GM21619 (cell line): Measurements from ENCODE around the gene UTS2B.
"Not testable (repeated sequence)": the region's sequence is repeated elsewhere in the genome, so short reads cannot be mapped to it uniquely, and the experiment has no call there.

Experiments
- ATAC-seq: cut with Tn5 transposase; IDR thresholded peaks from one replicate; pipeline ENCODE4 v1.9.1; 2021; ENCODE audit not compliant: unreplicated experiment

Gene UTS2B

DNA sequence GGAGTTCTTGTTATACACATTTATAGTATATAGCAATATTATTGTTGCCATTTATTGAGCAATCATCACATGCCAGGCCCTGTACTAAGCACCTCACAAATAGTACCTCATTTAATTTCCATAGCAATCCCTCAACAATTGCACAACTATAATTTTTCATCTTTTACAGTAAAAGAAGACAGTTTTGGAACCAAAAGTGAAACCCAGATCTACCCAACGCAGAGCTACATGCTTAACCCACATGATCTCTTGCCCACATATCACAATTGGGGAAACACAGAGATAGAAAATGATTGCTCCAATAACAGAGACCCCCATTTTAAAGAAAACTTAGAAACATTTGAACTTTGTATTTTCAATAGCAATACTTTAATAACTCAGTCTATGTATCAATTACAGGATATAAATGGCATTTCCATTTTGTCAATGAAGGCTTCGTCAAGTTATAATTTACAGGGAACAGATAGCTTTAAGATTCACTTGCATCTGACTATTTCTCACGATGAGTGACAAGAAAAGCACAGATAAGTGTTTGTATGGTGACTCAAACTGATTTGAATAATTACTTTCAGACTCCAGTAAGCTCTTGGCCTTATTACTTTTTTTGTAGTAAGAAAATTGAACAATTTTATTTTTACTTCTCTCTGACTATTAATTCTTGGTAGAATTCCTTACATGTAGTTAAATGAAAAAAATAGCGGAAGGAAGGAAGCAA is 39.9 kb downstream of the UTS2B start:
- peak; percentile 86 for ATAC-seq

DNA sequence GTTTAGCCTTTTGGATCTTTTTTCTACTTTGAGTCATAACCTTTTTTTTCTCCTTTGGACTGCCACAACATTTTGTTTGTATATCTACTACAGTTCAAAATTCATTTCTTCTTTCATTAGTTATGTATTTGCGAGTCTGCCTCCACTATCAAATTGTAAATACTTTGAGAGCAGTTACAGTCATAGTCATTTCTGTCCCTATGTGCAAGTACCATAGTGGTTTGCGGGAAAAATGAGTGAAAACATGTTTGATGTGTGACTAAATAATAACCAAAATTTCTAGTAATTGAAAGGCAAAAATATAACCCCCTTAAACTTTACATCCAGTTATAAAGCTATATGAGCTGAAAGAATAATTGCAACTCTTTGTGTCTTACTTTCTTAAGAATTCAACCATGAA is 46.9 kb downstream of the UTS2B start:
- no peak for ATAC-seq

DNA sequence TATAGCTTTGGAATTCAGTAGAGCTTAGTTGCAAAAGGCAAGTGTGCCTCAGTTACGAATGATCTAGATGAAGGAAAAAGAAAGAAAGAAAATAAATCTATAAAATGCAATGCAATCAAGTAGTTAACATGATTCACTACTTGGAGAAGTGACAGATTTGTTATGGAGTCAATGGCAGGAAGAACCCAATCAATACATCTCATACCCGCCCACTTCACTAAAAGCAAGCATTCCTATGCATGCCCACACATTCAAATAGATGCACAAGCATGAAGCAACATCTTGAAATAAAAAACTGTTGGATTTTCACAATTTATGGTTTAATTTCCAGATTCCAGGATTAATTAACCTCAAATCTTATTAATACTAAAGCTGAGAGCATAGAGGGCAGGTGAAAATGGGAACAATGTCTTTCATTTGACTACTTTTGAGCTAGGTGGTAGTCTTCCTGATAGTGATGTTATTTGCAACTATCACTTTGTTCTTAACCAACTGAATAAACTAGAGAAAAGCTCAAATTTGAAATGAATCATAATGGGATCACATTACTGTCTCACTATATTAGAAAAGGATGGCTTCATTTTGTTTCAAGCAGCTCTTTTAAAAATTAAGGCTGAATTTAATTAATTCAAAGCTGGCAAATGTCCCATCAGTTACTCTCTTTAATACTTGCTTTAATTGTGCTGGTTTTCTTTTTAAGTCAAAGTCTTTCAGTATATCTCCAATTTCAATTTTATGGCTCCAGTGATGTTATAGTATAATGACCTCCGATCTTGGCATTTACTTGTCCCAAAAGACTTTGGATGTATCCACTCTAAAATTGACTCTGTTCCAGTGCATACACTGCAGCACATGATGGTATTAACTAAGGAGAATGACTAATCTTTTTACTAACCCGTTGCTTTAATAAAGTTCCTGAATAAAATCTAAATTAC is 47.8 kb downstream of the UTS2B start:
- no peak for ATAC-seq

DNA sequence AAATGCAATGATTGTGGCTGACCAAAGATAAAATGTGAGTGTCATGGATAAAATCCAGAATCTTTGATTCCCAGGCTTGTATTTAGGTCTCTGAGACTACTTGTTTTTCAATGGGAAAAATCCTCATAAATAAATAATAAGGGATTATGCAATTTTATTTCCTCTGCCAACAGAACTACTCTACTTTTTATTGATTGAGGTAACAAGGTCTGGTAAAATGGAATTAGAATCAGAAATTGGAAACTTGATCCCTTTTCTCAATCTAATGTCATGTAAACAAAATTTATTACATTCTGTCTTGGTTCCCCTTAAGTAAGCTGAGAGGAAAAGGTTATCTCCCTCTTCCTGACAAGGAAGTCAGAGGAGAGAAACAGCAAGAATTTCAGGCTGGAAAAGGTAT is 49.4 kb downstream of the UTS2B start:
- ATAC-seq, result no peak

DNA sequence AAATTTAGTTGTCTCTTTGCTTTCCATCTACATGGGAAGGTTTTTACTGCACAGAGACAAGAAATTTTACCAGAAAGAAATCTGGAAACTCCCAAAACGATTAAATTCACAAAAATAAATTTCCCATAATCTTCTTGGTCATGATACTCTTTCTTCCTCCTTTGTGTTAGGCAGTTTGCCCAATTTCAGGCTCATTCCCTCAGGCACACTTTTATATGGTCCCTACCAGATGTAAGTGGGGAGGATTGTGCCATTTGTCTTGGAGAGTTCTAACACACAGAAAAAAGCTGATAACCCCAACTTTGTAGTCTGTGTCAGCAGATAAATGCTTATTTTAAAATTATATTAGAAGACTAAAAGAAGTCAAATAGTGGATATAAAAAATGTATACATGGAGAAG is 50.2 kb downstream of the UTS2B start:
- ATAC-seq, result no peak

DNA sequence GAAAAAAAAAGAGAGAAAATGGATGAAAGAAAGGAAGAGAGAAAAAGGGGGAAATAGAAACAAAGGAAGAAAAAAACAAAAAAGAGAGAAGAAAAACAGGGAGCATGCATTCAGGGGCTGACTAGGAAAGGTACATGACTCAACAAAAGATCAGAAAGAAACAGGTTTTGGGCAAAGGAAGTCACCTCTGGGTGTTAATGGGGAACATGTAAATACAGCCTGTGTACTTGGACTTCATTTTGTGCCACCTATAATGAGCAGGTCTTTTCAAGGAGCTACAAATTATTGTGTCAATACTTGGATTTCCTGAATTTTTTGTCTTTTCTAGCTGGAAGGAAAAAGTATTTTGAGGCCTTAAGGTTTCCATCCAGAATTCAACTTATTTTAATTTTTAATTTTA is 54.6 kb downstream of the UTS2B start:
- ATAC-seq, result no peak

DNA sequence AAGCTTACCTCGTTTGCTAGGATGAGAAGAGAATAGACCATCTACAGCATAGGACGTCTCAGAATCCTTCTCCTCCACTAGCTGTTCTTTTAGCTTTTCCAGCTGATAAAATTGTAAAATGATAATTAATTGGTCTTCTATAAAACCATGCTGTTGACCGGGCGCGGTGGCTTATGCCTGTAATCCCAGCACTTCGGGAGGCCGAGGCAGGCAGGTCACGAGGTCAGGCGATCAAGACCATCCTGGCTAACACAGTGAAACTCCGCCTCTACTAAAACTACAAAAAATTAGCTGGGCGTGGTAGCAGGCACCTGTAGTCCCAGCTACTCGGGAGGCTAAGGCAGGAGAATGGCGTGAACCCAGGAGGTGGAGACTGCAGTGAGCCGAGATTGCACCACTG is 55.1 kb downstream of the UTS2B start:
- ATAC-seq, result not testable (repeated sequence)

DNA sequence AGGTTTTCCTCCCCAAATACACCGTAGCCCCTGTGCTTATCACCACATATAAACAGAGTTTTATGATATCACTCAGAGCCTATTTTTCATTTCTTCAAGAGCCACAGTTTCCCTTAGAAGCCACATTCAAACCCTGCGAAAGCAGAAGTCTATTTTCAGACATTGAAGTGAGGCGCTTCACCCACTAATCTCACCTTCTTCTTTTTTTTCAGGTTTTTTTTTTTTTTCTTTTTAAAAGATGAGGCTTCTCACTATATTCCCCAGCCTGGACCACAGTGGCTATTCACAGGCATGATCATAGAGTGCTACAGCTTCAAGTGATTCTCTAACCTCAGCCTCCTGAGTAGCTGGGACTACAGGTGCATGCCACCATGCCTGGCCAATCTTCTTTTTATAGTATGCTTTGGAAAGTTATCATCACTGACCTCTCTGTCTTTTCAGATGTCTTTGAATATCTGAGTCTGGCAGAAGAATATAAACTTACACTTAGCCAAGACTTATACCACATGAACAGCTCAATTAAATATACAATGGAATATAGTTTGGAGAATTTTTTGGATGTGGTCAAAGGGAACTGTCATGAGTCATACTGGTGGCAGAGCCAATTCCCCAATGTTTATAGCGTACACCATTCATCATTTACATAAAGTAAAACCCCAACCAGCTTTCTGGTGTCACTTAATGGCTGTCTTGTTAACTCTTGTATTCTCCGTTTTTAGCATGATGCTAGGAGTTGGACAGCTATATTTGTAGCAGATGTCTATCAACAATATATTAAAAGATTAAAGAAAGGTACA is 60.8 kb downstream of the UTS2B start:
- ATAC-seq, result peak; percentile 68

DNA sequence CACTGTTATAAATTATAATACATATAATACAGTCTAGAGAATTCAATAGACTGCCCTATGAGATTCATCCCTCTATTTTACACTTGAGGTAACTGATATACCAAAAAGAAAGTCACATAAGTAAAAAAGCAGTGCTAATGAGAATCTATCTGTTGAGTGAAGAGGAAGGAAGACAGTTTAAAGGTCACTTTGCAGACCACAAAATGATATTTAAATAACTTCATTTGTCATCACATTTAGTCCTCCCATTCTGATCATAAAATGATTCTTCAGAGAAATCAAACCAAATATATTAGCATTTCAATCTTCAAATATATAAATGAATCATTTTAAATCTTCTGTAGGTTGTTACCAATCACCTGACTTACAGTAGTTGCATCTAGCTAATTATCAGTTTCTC is 61.6 kb downstream of the UTS2B start:
- no peak for ATAC-seq

DNA sequence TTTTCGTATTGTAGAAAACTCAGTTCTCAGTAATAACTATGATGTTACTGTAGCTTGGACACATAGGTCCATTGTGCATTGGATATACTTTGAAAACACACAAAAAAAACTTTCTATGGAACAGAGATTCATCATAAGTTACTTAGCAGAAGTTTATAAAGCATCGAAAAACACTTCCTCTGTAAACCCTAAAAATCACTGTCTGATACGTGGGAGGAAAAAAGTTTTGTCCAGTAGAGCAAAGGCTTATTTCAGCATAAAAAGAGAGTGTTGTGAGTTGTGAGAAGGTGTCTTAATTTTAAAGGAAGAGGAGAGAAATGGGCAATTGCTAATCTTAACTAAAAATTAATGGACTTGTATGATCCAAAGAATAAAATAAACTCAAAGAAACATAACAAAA is 66.5 kb downstream of the UTS2B start:
- ATAC-seq, result peak; percentile 5

DNA sequence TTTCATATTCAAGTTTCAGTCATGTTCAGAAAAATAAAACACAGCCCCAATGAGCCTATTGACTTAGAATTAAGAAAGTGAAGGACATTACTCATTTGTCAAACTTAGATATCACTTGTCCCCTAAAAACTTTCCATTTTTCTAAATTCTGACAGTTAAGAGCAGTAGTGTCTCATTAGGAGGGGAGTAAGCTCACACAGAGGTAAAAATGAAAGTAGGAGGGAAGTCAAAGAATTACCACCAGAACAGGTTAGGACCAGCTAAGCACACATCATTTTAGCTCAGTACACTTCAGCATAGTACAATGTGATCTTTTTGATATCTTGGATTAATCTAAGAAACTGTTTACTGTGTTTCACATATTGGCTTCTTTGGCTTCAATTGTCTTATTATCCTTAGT is 67.0 kb downstream of the UTS2B start:
- peak; percentile 85 for ATAC-seq

DNA sequence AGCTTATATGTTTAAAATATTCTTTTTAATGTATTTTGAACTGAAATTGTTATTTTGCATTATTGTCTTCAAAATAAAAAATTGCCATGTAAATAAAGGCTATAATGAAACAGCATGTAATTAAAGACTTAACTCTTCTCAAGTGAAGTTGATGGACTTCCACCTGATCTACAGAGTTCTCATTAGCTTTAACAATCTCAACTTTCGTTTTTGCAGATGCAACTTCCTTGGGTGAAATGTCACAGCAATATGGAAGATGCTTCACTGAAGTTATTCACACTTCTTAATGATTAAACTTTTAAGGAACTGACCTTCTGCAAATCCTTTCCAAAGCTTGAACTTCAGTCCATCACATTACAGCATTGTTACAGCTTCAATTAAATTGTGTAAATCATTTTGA is 67.7 kb downstream of the UTS2B start:
- peak; percentile 59 for ATAC-seq

DNA sequence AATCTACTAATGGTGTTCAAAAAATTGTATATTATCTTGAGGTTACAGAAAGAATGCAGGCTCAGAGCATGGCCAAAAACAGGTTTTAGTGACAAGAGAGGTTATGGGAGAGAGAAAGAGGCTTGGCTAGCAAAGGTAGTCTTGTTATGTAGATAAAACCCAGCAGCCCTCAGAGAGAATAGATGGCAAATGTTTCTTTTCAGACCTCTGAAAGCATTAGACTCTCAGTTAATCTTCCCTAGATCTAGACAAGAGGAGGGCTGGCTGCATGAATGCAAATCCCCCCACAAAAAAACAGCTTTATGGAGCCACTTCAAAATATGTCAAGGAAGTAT is 69.1 kb downstream of the UTS2B start:
- ATAC-seq, result no peak

DNA sequence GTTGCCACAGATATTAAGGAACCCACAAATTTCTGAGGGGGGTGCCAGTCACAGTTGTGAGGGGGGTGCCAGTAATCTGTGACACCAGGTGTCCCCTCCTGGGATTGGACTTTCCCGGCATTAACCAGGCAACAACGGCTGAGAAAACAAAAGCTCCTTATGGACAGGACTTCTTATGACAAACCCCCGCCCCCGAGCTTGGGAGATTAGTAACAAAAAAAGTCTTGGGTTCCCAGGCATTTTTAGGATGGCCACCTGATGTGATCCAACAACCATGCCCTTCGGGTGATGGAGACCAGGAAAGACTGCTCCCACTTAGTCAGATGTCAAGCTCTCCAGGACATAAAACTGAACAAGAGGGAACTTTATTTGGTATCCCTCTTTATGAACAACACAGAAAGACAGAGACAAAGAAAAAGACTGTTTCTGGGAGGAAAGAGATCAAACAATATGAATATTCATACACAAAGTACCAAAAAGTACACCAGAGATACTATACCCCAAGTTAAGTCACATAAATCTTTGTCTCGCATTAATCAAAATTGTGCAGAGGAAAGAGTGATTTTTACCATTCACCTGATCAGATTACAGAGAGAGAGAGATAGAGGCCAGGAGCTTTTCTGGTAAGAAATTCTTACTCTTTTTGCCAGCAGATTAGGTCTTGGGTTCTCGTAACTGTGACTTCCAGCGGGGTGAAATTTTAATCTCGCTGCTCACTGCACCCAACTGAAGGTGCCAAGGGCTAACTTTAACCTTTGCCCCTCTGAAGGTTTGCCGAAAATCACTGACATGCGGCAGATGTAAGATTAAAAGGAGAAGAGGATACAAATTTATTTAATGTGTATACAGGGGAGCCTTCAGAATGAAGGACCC is 69.7 kb downstream of the UTS2B start:
- no peak for ATAC-seq

DNA sequence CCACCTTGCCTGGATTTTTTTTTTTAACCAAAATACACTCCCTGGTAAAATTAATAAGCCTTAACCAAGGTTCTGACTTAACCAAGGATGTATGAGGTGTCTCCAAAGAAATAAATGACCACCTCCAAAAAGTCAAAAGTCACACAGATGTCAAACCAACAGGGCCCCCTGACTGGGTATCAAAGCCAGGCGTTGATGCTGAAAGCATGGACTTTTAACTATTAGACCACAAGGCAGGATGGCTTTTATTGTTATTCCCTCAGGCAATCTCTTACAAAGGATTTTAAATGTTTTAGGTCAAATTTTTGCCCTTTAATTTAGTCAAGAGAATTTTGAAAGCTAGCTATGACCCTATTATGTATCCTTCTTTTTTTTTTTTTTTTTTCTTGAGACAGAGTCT is 70.8 kb downstream of the UTS2B start:
- no peak for ATAC-seq

DNA sequence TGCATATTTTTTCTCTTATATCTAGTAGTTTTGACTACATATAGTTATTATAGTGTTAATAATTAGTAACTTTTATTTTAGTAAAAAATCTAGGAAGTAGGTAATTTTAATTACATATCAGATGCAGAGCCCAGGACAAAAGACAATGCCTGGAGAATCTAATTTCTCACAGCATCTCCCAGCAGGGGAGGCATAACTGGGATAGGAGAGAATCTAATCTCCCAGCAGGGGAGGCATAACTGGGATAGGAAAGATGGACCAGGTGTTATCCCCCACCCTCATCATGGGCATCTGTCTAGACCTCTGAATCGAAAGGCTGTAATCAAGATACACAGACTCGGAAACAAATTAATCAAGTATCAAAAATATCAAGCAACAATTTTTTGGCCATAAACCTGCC is 73.0 kb downstream of the UTS2B start:
- ATAC-seq, result no peak

DNA sequence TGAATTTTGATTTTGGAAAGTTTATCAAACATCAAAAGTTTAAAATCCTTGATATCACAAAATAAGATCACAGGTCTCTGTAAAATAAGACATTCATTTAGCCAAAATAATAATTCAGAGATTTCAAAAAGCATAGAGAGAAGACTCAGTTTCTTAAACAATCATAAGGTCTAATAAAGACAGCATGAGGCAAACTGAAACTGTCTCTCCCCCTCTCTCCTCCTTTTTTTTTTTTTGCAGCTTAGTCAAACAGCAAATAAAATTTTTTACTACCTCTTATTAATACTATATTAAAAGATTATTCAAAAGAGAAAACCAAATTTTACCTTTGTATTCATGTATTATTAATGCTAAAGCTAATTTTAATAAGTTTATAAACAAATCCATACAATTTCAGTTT is 73.9 kb downstream of the UTS2B start:
- no peak for ATAC-seq

DNA sequence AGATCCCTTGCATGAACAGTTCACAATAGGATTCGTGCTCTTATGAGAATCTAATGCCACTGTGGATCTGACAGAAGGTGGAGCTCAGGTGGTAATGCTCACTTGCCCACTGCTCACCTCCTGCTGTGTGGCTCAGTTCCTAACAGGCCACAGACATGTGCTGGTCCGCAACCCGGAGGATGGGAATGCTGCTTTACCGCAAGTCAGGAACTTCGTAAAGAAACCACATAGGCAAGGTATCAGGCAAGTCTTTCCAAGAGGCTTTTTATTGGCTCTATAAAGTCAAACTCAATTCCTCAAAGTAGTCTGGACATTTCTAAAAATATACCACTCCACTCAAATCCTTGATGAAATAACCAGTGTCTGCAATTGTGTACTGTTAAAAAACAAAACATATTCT is 75.2 kb downstream of the UTS2B start:
- ATAC-seq, result no peak

DNA sequence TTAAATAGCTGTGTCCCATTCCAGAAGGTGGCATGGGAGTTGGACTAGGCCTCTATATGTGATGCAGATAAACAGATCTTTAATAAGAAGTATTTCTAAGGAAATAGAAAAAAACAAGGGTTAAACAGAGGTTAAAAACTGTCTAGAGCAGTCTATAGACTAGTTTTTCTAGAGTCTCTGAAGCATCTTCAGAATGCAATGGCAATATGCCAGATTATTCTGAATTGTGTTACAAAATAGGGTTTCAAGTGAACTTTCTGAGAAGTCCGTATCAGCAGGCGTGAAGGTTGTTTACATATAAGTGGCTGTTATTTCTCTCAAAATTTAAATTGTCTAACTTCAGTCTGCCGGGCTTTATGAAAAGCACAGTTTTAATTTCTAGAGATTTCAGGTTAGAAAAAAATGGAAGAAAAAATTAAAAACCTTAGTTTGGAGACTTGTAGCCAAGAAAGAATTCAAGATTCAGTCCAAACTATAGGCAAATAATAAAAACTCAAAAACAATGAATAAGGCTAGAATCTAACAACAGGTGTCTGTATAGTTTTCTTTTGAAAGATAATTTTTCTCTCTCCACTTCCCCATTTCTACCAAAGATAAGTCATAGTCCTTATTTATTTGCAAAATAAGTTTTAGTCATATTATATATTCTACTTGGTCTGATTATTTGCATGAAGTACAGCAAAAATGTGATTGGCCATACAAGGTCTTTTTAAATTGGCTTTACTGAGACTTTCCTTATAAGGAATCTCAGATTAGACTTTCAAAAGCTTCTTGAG is 76.0 kb downstream of the UTS2B start:
- ATAC-seq, result no peak
